Osteocyte (in vitro differentiated cells): ENCODE measurements around the gene FHIT. TPM values are rescaled to one million over a fixed set of nuclear protein-coding genes. Genes with fewer than 3 reads are reported as not detected.

ENCODE experiments used
- DNase-seq: peaks from one replicate; pipeline ENCODE4 v3.0.0; 2021; ENCODE audit warnings: mixed read lengths; ENCODE audit not compliant: unreplicated experiment; ENCODE audit errors: extremely low spot score
- H3K27ac Mint-ChIP-seq: one replicate; pipeline ENCODE4 v1.8.0; 2021; ENCODE audit warnings: mild to moderate bottlenecking, mixed read lengths; ENCODE audit not compliant: unreplicated experiment
- H3K27me3 Mint-ChIP-seq: one replicate; pipeline ENCODE4 v1.8.0; 2021; ENCODE audit warnings: mixed read lengths; ENCODE audit not compliant: unreplicated experiment
- H3K36me3 Mint-ChIP-seq: one replicate; pipeline ENCODE4 v1.8.0; 2021; ENCODE audit warnings: mixed read lengths; ENCODE audit not compliant: unreplicated experiment
- H3K4me1 Mint-ChIP-seq: one replicate; pipeline ENCODE4 v1.8.0; 2021; ENCODE audit warnings: mixed read lengths; ENCODE audit not compliant: unreplicated experiment
- H3K4me3 Mint-ChIP-seq: one replicate; pipeline ENCODE4 v1.8.0; 2021; ENCODE audit warnings: mild to moderate bottlenecking, moderate library complexity, mixed read lengths; ENCODE audit not compliant: unreplicated experiment
- H3K9me3 Mint-ChIP-seq: one replicate; pipeline ENCODE4 v1.8.0; 2021; ENCODE audit warnings: mixed read lengths; ENCODE audit not compliant: unreplicated experiment
- CTCF ChIP-seq: fragments of 200-600 bp; sonication (generic); IDR thresholded peaks from 2 replicates; pipeline ENCODE4 v1.5.0; 2021; ENCODE audit warnings: antibody characterized with exemption, mild to moderate bottlenecking, moderate library complexity
- total RNA-seq: library from RNA; stranded (reverse); gene quantifications from 2 replicates; pipeline ENCODE4 v1.2.1, GENCODE V29; 2021

Gene FHIT
- total RNA-seq, 1 donor from 2014 or later, result 2.3 TPM

GRCh38 chr3:61202086-61202485 is 49.2 kb downstream of the FHIT start:
- H3K4me1 Mint-ChIP-seq, result no peaks in the 10 kb centered on the region
- no peaks in the 10 kb centered on the region for H3K36me3 Mint-ChIP-seq
- peaks cover 4% of the 10 kb centered on the region for H3K9me3 Mint-ChIP-seq
- no peak overlapping the region for H3K27ac Mint-ChIP-seq
- peaks cover 6% of the 10 kb centered on the region for H3K27me3 Mint-ChIP-seq
- DNase-seq, result no peak
- H3K4me3 Mint-ChIP-seq, result no peak overlapping the region
- TF ChIP-seq CTCF, result no peak

GRCh38 chr3:61201071-61201470 is 50.2 kb downstream of the FHIT start:
- peaks cover 6% of the 10 kb centered on the region for H3K27me3 Mint-ChIP-seq
- H3K4me1 Mint-ChIP-seq, result no peaks in the 10 kb centered on the region
- H3K36me3 Mint-ChIP-seq, result no peaks in the 10 kb centered on the region
- H3K9me3 Mint-ChIP-seq, result no peaks in the 10 kb centered on the region
- no peak overlapping the region for H3K27ac Mint-ChIP-seq
- TF ChIP-seq CTCF, result no peak
- DNase-seq, result no peak
- H3K4me3 Mint-ChIP-seq, result no peak overlapping the region

GRCh38 chr3:61200270-61200669 is 51.0 kb downstream of the FHIT start:
- no peak for TF ChIP-seq CTCF
- peaks cover 6% of the 10 kb centered on the region for H3K27me3 Mint-ChIP-seq

DNA sequence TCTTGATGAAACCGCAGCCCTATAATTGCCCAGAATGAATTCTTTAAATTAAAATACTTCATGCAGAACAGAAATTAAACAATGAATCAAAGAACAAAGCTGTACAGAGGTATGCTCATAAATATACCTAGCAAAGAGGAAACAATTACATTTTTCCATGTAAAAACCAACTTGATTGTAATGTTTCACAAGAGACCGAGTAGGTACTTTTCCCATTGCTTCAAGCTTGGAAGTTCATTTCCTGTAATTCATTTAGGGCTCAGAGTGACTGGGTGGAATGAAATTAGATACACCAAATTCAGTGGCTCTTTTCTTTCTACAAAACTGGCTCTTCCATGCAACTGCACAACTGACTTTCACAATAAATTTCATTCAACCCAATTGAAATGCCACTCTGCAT is 51.4 kb downstream of the FHIT start:
- Mint-ChIP-seq H3K27me3 (peaks cover 6% of the 10 kb centered on the region), H3K36me3 (no peaks in the 10 kb centered on the region), H3K27ac (no peak overlapping the region), H3K4me1 (no peaks in the 10 kb centered on the region), H3K9me3 (no peaks in the 10 kb centered on the region), H3K4me3 (no peak overlapping the region)
- no peak for DNase-seq
- TF ChIP-seq CTCF, result no peak

More at GRCh38 chr3:61200270-61200669, 51.0 kb downstream of the FHIT start:
- no peaks in the 10 kb centered on the region for H3K36me3 Mint-ChIP-seq
- no peaks in the 10 kb centered on the region for H3K9me3 Mint-ChIP-seq
- no peak overlapping the region for H3K27ac Mint-ChIP-seq
- no peaks in the 10 kb centered on the region for H3K4me1 Mint-ChIP-seq
- no peak for DNase-seq
- H3K4me3 Mint-ChIP-seq, result no peak overlapping the region

- TF ChIP-seq CTCF, result no peak
- no peaks in the 10 kb centered on the region for H3K36me3 Mint-ChIP-seq
- no peaks in the 10 kb centered on the region for H3K9me3 Mint-ChIP-seq
- no peak overlapping the region for H3K4me3 Mint-ChIP-seq
- DNase-seq, result no peak
- H3K4me1 Mint-ChIP-seq, result no peaks in the 10 kb centered on the region
- no peak overlapping the region for H3K27ac Mint-ChIP-seq
- H3K27me3 Mint-ChIP-seq, result peaks cover 2% of the 10 kb centered on the region
Observed at GRCh38 chr3:61194892-61195538, 56.2 kb downstream of the FHIT start.
